Parathyroid adenoma (tissue), 2 donors: ENCODE measurements around the gene OSTN.

ENCODE experiments used
- H2AFZ ChIP-seq: fragments of 300-600 bp; sonication (generic); one replicate; pipeline ENCODE4 v1.7.0; 2017; ENCODE audit warnings: antibody characterized with exemption, mild to moderate bottlenecking
- H3K27ac ChIP-seq: fragments of 300-600 bp; sonication (generic); one replicate; pipeline ENCODE4 v1.7.0; 2017
- H3K27me3 ChIP-seq: fragments of 300-600 bp; sonication (generic); one replicate; pipeline ENCODE4 v1.7.0; 2017; ENCODE audit warnings: low read length; ENCODE audit not compliant: control insufficient read depth, insufficient read depth
- H3K36me3 ChIP-seq: fragments of 300-600 bp; sonication (generic); one replicate; pipeline ENCODE4 v1.7.0; 2017; ENCODE audit warnings: low read length; ENCODE audit not compliant: control insufficient read depth, insufficient read depth
- H3K4me1 ChIP-seq: fragments of 300-600 bp; sonication (generic); one replicate; pipeline ENCODE4 v1.7.0; 2017; ENCODE audit warnings: control low read depth
- H3K4me2 ChIP-seq: fragments of 300-600 bp; sonication (generic); one replicate; pipeline ENCODE4 v1.7.0; 2017; ENCODE audit warnings: low read length
- H3K4me3 ChIP-seq: fragments of 300-600 bp; sonication (generic); one replicate; pipeline ENCODE4 v1.7.0; 2017; ENCODE audit warnings: low read depth, low read length
- H3K79me2 ChIP-seq: fragments of 300-600 bp; sonication (generic); one replicate; pipeline ENCODE4 v1.7.0; 2017; ENCODE audit warnings: control low read depth
- H3K9ac ChIP-seq: fragments of 300-600 bp; sonication (generic); one replicate; pipeline ENCODE4 v1.7.0; 2017; ENCODE audit warnings: mild to moderate bottlenecking
- H3K9me3 ChIP-seq: fragments of 300-600 bp; sonication (generic); one replicate; pipeline ENCODE4 v1.7.0; 2017; ENCODE audit warnings: low read length; ENCODE audit not compliant: control insufficient read depth
- TF ChIP-seq, protein P1 (sequence below): fragments of 300-600 bp; sonication (generic); IDR thresholded peaks from one replicate; pipeline ENCODE4 v1.7.0; 2017; ENCODE audit warnings: antibody characterized with exemption, mild to moderate bottlenecking
- donor health status: primary hyperparathyroidism.

OSTN gene

DNA sequence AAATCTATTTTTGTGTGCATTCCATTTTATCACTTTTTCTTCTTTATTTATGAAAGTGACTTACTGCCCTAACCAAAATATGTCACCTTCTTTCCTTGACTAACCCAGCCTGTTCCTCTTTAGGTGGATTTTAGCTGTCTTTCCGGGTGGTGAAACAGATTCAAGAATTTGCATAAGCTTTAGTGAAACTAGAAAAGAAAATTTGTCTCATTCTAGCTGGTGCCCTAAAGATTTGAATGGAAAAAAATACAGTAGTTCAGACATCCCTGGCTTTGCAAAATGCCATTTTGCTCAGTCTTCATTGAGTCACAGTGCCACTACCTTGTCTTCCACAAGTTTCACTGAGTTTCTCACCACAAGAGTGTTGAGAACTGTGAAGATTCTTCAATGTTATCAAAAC, 102.0 kb downstream of the OSTN start:
- Histone ChIP-seq H3K9me3 (no peaks in the 10 kb centered on the region), H3K36me3 (no peaks in the 10 kb centered on the region), H2AFZ (no peak overlapping the region), H3K79me2 (no peaks in the 10 kb centered on the region), H3K9ac (no peak overlapping the region), H3K4me3 (no peak overlapping the region), H3K27me3 (no peaks in the 10 kb centered on the region), H3K27ac (no peak overlapping the region), H3K4me2 (no peak overlapping the region), H3K4me1 (no peaks in the 10 kb centered on the region)
- TF ChIP-seq, protein P1, sequence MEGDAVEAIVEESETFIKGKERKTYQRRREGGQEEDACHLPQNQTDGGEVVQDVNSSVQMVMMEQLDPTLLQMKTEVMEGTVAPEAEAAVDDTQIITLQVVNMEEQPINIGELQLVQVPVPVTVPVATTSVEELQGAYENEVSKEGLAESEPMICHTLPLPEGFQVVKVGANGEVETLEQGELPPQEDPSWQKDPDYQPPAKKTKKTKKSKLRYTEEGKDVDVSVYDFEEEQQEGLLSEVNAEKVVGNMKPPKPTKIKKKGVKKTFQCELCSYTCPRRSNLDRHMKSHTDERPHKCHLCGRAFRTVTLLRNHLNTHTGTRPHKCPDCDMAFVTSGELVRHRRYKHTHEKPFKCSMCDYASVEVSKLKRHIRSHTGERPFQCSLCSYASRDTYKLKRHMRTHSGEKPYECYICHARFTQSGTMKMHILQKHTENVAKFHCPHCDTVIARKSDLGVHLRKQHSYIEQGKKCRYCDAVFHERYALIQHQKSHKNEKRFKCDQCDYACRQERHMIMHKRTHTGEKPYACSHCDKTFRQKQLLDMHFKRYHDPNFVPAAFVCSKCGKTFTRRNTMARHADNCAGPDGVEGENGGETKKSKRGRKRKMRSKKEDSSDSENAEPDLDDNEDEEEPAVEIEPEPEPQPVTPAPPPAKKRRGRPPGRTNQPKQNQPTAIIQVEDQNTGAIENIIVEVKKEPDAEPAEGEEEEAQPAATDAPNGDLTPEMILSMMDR: no peak

DNA sequence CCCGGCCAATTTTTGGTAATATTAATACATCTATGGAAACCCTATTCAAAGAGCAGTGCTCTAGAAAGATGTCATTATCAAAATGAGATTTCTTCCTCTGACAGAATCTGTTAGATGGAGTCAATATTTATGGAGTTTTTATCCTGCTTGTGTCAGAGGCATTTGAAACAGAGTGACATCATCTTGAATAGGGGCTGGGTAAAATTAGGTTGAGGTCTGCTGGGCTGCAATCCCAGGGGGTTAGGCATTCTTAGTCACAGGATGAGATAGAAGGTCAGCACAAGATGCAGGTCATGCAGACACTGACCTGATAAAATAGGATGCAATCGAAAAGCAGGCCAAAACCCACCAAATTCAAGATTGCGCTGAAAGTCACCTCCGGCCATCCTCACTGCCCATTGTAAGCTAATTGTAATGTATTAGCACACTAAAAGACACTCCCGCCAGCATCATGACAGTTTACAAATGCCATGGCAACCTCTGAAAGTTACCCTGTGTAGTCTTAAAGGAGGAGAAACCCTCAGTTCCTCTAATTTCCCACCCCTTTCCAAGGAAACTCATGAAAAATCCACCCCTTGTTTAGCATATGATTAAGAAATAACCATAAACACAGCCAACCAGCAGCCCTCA, 102.9 kb downstream of the OSTN start:
- Histone ChIP-seq H3K36me3 (no peaks in the 10 kb centered on the region), H3K27me3 (no peaks in the 10 kb centered on the region), H3K4me1 (no peaks in the 10 kb centered on the region), H3K79me2 (no peaks in the 10 kb centered on the region), H2AFZ (no peak overlapping the region), H3K9me3 (no peaks in the 10 kb centered on the region), H3K9ac (no peak overlapping the region), H3K27ac (no peak overlapping the region), H3K4me3 (no peak overlapping the region), H3K4me2 (no peak overlapping the region)
- TF ChIP-seq, protein P1: no peak

DNA sequence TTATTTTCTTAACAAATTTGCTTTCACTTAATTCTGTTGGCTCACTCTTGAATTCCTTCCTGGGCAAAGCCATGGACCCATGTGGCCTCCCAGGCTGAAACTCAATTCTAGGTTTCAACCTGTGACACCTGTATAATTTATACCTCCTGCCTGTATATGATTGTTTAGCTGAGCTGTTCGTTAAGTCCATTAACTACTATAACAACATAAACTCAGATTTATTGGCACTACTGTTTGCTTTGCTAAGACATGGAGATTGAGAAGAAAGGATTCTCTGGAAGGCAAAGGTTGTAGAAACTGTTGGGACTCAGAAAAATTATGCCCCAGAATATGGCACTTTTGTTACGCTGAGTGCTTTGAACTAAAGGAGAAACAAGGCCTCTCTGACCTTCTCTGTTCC, 103.4 kb downstream of the OSTN start:
- Histone ChIP-seq H2AFZ (no peak overlapping the region), H3K4me1 (no peaks in the 10 kb centered on the region), H3K4me3 (no peak overlapping the region), H3K79me2 (no peaks in the 10 kb centered on the region), H3K27me3 (no peaks in the 10 kb centered on the region), H3K9ac (no peak overlapping the region), H3K36me3 (no peaks in the 10 kb centered on the region), H3K4me2 (no peak overlapping the region), H3K9me3 (no peaks in the 10 kb centered on the region), H3K27ac (no peak overlapping the region)
- TF ChIP-seq, protein P1: no peak

DNA sequence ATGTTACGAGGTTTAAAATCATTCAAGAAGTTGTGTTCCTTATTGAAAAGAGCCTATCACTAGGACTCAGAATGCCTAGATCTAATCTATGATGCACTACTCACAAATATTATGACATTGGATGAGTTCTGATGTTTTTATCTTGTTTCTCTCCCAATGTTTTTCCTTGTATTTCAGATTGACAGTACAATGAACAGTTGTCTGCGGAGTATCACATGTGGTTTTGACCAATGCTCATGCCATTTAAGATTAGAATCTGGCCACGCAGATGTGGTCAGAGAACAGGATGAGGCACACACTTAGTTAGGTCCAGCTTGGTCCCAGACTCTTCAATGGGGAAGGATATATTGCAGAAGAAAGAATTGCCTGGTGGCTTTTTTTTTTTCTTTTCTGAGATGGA, 104.6 kb downstream of the OSTN start:
- H3K9ac ChIP-seq: no peak overlapping the region
- H3K4me2 ChIP-seq: no peak overlapping the region
- TF ChIP-seq, protein P1: no peak
- H3K27ac ChIP-seq: no peak overlapping the region
- no peaks in the 10 kb centered on the region for H3K79me2 ChIP-seq
- H3K36me3 ChIP-seq: no peaks in the 10 kb centered on the region
- H3K27me3 ChIP-seq: no peaks in the 10 kb centered on the region
- H3K4me3 ChIP-seq: no peak overlapping the region
- H2AFZ ChIP-seq: no peak overlapping the region
- H3K4me1 ChIP-seq: no peaks in the 10 kb centered on the region
- no peaks in the 10 kb centered on the region for H3K9me3 ChIP-seq

DNA sequence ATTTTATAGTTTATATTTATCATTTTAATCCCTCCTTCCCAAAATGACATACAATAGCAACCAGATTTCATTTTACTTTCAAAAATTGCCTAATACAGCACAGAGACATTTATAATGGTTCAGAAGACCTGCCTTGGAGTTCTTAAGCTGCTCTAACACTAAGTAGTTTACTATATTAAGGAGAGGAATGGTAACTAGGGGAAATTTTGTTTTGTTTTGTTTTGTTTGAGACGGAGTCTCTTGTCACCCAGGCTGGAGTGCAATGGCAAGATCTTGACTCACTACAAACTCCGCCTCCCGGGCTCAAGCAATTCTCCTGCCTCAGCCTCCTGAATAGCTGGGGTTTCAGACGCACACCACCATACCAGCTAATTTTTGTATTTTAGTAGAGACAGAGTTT, 107.4 kb downstream of the OSTN start:
- Histone ChIP-seq H3K36me3 (no peaks in the 10 kb centered on the region), H3K79me2 (no peaks in the 10 kb centered on the region), H3K4me1 (no peaks in the 10 kb centered on the region), H3K4me2 (no peak overlapping the region), H3K9me3 (no peaks in the 10 kb centered on the region), H3K9ac (no peak overlapping the region), H3K27ac (no peak overlapping the region), H3K4me3 (no peak overlapping the region), H3K27me3 (no peaks in the 10 kb centered on the region), H2AFZ (no peak overlapping the region)
- TF ChIP-seq, protein P1: no peak
